ENCODE results near the gene KRT32.

GRCh38 chr17:41464173-41464572 lies 3.0 kb downstream of the KRT32 start:
- TF ChIP-seq POLR2A (IDR thresholded peaks at IDR 0.05) (no peak), CTCF (IDR thresholded peaks at IDR 0.05) (no peak)

Measured in lower leg skin (tissue), 3 donors.